CD4-positive, alpha-beta T cell treated with Interleukin-21 for 1 hour (primary cell): ENCODE results near the gene MYO9B.
"Not testable (repeated sequence)": the region's sequence is repeated elsewhere in the genome, so short reads cannot be mapped to it uniquely, and the experiment has no call there.

Source experiments
- DNase-seq: peaks from one replicate; pipeline ENCODE4 v3.0.0-alpha.2; 2020

The MYO9B gene

GRCh38 chr19:17094694-17095093 lies 19.1 kb downstream of the MYO9B start:
- not testable (repeated sequence) for DNase-seq

DNA sequence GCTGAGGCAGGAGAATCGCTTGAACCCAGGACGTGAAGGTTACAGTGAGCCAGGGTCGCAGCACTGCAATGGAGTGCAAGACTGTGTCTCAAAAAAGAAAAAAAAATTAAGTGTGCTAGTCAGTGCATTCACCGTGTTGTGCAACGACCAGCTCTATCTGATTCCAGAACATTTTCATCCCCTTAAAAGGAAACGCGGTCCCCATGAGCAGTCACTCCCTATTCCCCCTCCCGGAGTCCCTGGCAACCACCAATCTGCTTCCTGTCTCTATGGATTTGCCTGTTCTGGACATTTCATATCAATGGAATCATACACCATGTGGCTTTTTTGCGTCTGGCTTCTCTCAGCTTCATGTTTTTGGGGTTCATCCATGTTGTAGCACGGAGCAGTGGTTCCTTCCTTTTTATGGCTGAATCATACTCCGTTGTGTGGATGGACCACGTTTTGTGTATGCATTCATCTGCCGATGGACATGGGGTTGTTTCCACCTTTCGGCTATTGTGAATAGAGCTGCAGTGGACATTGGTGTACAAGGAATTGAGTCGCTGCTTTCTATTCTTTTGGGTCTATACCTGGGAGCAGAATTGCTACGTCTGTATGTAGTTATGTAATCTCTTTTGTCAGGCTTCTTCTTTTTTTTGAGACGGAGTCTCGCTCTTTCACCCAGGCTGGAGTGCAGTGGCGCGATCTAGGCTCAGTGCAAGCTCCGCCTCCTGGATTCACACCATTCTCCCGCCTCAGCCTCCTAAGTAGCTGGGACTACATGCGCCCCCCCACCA lies 19.8 kb downstream of the MYO9B start:
- DNase-seq = no peak

- DNase-seq = no peak
Measured at GRCh38 chr19:17097593-17098126, 22.1 kb downstream of the MYO9B start.

DNA sequence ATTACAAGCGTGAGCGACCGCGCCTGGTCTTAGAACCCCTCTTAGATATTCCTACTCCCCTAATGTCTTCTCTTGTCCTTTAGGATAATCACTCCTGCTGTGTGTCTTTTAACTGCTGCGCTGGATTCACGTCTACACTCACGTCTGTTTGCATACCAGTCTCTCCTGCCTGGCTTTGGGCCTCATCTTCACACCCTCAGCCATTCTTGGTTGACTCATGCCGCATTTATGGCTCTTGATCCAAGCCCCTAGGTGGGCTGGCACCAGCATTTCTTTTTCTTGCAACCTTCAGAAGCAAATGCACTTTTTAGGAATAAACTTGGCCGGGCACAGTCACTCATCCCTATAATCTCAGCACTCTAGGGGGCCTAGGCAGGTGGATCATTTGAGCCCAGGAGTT lies 22.7 kb downstream of the MYO9B start:
- no peak for DNase-seq

DNA sequence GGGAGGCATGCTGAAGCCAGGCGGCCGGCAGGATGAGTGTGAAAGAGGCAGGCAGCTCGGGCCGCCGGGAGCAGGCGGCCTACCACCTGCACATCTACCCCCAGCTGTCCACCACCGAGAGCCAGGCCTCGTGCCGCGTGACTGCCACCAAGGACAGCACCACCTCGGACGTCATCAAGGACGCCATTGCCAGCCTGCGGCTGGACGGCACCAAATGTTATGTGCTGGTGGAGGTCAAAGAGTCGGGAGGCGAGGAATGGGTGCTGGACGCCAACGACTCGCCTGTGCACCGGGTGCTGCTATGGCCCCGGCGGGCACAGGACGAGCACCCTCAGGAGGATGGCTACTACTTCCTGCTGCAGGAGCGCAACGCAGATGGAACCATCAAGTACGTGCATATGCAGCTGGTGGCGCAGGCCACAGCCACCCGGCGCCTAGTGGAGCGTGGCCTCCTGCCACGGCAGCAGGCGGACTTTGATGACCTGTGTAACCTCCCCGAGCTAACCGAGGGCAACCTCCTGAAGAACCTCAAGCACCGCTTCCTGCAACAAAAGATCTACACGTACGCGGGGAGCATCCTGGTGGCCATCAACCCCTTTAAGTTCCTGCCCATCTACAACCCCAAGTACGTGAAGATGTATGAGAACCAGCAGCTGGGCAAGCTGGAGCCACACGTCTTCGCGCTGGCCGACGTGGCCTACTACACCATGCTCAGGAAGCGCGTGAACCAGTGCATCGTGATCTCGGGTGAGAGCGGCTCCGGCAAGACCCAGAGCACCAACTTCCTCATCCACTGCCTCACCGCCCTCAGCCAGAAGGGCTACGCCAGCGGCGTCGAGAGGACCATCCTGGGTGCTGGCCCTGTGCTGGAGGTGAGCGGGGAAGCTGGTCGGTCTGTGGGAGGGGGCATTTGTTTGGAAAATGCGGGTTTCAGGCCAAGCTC lies 26.4 kb downstream of the MYO9B start:
- no peak for DNase-seq

- peak; percentile 17 for DNase-seq
Measured at GRCh38 chr19:17103177-17103576, 27.6 kb downstream of the MYO9B start.

DNA sequence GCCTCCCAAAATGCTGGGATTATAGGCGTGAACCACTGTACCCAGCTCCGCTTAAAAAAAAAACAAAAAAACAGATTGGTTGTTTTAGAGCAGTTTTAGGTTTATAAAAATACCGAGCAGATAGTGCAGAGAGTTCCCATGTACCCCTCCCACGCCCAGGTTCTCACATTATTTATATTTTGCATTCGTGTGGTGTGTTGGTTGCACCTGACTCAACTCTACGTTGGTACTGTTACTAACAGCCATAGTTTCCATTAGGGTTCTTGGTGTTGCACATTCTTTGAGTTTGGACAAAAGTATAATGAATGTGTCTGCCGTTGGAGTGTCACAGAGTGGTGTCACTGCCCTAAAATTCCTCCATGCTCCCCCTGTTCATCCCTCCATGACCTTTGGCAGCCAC lies 29.1 kb downstream of the MYO9B start:
- no peak for DNase-seq

- no peak for DNase-seq
Measured at GRCh38 chr19:17105556-17105955, 30.0 kb downstream of the MYO9B start.

- DNase-seq = not testable (repeated sequence)
Measured at GRCh38 chr19:17106964-17107363, 31.4 kb downstream of the MYO9B start.

DNA sequence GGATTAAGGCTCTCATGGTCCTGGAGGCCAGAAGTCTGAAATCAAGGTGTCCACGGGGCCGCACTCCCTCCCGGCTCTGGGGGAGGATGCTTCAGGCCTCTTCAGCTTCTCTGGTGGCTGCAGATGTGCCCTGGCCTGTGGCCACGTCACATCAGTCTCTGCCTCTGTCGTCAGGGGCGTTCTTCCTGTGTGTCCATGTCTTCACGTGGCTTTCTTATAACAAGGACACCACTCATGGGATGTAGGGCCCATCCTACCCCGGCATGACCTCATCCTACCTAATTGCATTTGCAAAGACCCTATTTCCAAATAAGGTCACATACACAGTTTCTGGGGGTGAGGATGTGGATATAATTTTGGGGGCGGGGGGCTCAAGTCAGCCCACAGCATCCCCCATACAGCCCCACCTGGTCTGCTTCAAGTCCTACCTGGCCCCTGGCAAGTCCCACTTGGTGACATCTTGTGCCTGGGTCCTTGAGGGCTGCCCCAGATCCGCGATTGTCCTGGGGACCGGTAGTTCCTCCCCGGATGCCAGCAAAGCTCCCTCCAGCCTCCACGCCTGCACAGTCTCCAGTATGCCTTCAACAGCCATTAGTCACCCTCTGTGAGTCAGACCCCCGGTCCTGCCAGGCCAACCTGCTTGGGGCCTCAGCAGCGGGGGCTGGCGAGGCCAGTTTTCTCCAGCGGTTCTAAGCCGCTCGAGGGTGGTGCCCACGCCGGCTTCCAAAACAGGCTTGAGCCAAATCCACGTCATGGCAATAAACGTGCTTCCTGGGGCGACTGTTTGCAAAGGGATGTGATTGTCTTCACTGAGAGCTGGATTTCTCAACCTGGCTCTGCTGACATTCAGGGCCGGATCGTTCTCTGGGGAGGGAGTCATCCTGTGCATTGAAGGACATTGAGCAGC lies 32.2 kb downstream of the MYO9B start:
- DNase-seq = peak; percentile 4

DNA sequence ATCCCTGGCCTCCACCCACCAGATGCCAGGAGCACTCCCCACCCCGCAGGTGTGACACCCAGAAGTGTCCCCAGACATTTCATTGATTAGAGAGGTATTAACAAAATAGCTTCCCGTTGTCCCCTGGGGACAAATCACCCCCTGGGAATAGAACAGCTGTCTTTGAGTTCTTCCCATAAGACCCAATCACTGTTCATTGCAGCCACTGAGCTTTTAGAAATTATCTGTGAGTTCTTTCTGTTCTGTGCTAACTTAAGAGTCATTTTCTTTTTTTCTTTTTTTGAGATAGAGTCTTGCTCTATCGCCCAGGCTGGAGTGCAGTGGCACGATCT lies 32.8 kb downstream of the MYO9B start:
- no peak for DNase-seq

DNA sequence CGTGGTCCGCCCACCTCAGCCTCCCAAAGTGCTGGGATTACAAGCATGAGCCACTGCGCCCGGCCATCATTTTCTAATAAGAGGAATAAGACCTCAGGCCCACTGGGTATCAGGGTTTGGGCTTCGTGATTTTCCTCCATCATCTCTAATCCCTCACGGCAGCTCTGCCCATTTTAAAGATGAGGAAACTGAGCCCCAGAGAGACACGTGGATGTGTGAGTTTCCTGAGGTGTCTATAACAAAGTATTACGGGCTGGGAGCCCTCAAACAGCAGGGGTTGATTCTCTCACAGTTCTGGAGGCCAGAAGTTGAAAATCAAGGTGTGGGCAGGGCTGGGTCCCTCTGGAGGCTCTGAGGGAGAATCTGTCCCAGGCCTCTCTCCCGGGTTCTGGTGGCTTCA lies 33.7 kb downstream of the MYO9B start:
- no peak for DNase-seq

DNA sequence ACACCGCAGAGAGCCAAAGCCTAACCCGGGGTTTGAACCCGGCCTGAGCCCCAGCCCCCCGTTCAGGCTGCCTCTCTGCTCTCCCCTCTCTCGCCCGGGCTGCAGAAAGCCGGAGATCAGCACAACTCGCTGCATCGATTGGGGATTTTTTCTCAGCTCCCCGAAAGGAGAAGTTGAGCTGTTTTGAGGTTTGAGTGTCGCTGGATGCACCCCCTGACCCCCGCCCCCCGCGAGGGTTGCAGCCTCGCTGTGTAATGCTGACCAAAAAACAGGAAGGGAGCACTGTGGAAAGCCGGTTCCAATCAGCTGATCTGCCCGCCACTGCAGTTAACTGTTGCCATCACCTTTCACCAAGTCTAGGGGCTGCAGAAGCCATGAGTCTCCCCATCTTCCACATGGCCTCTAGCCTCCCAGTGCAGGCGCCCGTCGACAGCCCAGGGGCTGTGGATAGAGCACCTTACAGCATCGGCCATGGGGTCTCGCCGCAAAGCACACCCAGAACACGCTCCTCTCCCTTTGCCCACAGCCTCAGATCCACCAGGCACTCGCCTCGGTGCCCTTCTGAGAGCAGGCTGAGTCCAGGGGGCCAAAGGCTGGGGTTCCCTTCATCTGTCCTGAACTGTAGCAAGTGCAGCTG lies 34.5 kb downstream of the MYO9B start:
- DNase-seq = peak; percentile 37

DNA sequence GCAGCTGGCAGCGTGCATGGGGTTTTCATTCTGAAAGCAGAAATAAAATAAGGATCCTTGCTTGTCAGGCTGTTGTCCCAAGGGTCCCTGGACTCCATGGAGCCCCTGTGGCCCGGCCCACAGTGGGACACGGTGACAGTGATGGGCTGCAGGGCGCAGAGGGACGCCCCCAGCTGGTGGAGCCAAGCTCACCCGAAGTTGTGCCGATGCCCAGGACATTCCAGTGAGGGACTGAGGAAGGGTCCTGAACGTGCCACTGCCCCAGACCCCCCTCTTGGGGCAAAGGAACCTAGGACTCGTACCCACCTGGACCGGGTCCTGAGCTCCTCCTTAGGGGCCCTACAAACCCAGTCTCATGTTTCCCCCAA lies 35.0 kb downstream of the MYO9B start:
- DNase-seq = no peak

GRCh38 chr19:17111766-17112165 lies 36.2 kb downstream of the MYO9B start:
- no peak for DNase-seq

DNA sequence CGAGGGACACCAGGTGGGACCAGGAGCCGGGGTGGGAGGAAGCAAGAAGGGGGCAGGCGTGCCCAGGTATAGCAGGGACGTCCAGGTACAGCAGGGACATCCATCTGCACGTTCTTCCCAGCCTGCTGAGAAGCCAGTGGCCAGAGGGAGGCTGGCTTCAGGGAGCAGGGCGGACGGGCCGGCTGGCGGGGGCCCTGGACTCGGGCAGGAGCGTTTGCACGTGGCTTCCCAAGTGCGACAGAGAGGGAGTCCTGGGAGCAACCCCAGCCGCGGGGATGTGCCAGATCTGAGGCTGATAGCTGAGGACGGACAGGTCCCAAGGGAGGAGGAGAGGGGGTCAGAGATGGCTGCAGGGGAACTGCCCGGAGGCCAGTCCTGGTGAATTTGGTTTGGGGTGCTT lies 36.7 kb downstream of the MYO9B start:
- no peak for DNase-seq

GRCh38 chr19:17112700-17113099 lies 37.1 kb downstream of the MYO9B start:
- no peak for DNase-seq

DNA sequence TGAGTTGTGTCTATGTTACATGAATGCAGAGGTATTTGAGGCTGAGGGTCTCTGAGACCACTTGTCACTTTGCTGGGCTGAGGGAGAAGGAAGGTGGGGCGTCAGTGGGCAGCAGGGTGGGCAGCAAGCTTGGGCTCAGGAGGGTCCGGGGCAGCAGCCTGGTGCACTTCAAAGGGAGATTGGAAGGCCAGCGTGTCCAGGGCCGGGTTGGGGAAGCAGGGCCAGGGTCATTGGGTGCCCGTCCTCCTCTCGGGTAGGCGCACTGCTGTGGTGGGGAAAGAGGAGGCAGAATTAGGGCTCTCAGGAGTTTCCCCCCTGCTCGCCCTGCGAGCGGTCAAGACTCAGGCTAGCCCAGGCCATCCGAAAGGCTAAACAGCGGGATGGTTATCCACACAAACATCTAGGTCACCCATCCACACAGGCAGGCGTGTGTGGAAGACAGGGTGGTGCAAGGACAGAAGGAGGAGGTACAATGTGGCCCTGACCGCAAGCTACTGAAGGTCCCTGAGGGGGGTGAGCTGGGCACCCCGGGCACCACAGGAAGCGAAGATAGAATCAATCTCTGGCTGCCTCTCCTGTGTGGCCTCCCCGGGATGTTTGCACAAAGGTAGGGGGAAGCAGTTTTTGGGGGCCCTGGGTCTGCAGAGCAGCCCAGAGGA lies 37.7 kb downstream of the MYO9B start:
- no peak for DNase-seq

GRCh38 chr19:17114414-17114831 lies 38.8 kb downstream of the MYO9B start:
- no peak for DNase-seq

DNA sequence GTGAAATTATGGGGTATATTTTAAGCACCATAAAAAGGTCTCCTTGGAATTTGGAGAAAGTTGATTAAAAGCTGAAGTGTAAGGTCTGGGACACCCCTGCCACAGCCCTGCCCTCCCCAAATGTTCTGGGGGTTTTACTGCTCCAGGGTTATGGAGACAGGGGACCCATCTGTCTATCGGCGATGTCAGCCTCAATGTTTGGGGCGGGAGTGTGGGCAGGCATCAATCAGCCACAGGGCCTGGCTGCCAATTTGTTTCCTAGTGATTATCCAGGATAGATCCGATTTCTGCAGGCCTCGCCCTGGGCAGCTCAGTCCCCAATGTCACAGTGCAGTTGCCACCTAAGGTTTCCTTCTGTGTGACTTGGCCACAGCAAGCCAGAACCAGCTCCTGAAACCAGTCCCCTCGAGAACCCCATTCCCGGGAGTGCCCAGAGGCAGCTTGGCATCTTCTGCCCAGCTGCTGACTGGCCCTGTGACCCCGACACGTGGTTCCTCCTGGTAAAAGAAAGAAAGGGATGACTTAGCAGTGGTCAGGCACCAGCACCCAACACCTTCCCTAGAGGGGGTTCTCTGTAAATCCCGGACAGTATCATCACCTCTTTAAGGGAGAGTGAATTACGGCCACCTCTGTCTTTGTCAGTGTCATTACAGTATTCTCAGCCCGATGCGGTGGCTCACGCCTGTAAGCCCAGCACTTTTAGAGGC lies 41.6 kb downstream of the MYO9B start:
- DNase-seq = no peak

GRCh38 chr19:17118957-17119356 lies 43.4 kb downstream of the MYO9B start:
- no peak for DNase-seq
